ENCODE data around the gene SLC4A7. TPM values are rescaled to one million over a fixed set of nuclear protein-coding genes. Genes with fewer than 3 reads are reported as not detected.
A peak's percentile ranks its signal among the peaks of the same experiment; 100 is the strongest.

SLC4A7 gene
- total RNA-seq, 1 donor = 165 TPM

DNA sequence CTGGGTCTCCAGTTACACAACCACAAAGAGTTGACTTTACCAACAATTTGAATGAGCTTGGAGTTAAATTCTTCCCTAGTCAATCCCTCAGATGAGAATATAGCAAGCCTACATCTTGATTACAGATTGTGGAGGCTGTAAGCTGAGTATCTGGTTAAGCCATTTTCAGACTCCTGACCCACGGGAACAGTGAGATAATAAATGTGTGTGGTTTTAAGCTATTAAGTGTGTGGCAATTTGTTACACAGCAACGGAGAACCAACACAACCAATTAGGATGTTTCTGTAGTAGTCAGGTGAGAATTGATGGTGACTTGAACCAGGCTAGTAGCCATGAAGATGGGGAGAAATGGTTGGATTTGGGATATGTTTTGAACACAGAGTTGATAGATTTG lies 37.7 kb upstream of the SLC4A7 start:
- no peak for DNase-seq (ENCODE audit: low read depth)
- TF ChIP-seq, protein P1, sequence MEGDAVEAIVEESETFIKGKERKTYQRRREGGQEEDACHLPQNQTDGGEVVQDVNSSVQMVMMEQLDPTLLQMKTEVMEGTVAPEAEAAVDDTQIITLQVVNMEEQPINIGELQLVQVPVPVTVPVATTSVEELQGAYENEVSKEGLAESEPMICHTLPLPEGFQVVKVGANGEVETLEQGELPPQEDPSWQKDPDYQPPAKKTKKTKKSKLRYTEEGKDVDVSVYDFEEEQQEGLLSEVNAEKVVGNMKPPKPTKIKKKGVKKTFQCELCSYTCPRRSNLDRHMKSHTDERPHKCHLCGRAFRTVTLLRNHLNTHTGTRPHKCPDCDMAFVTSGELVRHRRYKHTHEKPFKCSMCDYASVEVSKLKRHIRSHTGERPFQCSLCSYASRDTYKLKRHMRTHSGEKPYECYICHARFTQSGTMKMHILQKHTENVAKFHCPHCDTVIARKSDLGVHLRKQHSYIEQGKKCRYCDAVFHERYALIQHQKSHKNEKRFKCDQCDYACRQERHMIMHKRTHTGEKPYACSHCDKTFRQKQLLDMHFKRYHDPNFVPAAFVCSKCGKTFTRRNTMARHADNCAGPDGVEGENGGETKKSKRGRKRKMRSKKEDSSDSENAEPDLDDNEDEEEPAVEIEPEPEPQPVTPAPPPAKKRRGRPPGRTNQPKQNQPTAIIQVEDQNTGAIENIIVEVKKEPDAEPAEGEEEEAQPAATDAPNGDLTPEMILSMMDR (IDR thresholded peaks at IDR 0.05; ENCODE audit: insufficient read depth, low read length) = no peak
- H3K4me3 ChIP-seq (ENCODE audit: low read depth, low read length) = no peak overlapping the region

DNA sequence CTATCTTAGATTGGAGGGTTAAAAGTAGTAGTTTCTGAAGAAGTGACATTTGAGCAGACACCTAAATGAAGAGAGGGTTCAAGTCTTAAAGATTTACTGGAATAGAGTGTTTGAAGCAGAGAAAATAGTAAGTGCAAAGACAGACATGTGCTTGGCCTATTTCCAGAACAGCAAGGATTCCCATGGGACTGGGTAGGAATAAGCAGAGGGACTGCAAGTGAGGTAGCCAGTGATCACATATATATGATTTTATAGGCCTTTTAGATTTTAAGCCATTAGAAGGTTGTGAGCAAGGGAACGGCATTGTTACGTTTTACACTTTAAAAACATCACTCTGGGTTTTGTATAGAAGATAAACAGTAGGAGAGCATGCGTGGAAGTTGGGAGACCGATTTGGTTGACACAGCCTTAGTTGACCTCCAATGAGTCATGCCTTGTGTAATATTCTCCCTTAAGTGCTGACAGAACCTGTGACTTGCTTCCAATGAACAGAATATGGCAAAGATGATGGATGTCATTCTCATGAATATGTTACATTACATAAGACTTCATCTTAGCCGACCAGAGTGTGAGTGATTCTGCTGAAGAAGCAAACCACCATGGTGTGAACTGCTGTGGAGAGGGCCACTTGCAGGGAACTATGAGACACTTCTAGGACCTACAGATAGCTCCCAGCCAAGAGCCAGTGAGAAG lies 37.1 kb upstream of the SLC4A7 start:
- peak; percentile 97 for DNase-seq (ENCODE audit: low read depth)
- TF ChIP-seq, protein P1 (IDR thresholded peaks at IDR 0.05; ENCODE audit: insufficient read depth, low read length) = no peak

DNA sequence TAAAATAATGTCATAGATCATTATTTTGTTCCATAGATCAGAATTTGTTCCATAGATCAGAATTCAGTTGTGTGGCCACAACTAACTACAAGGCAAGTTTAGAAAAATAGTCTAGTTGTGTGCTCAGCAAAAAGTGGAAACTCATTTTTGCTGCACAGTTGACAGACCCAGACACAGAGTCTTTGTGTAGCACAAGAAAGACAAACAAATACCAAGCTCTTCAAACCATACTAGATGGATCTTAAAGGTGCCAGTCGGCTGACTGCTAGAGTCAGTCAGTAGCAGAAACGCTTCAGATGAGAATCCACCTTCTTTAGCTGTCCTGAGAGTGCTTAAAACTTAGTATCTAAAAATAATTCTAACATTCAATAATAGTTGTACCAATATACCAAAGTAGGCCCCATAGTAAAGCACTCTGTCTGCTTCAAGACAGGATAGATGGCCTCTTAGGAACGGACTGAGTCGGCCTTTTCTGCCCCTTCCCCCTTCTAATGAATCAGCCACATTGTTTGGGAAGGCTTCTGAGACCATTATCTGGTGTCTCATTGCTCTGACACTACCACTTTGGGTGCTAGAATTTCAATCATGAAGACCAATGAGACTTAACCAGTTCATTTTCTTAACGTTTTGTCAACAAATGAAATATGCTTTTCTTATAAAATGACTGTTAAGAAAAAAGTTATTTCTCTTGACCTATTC lies 27.7 kb upstream of the SLC4A7 start:
- no peak for DNase-seq (ENCODE audit: low read depth)
- H3K4me3 ChIP-seq (ENCODE audit: low read depth, low read length) = no peak overlapping the region
- TF ChIP-seq, protein P1 (IDR thresholded peaks at IDR 0.05; ENCODE audit: insufficient read depth, low read length) = no peak

More for the DNA sequence above, 37.1 kb upstream of the SLC4A7 start:
- H3K4me3 ChIP-seq (ENCODE audit: low read depth, low read length) = no peak overlapping the region

DNA sequence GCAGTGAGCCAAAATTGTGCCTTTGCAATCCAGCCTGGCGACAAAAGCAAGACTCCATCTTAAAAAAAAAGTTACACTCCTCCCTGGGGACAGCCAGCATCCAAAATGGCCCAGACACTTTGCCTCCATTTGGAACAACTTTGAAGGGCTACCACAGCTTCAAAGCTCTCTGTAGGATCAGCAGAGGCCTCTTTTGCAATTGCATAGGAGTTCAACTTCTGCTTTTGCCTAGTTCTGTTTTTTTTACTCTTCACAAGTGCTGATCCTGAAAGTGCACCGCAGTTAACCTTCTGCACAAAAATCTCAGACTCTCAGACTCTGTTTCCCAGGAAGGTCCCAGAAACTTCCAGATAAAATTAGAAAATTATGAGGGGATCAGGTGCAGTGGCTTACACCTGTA lies 25.2 kb upstream of the SLC4A7 start:
- no peak overlapping the region for H3K4me3 ChIP-seq (ENCODE audit: low read depth, low read length)
- DNase-seq (ENCODE audit: low read depth) = no peak
- TF ChIP-seq, protein P1 (IDR thresholded peaks at IDR 0.05; ENCODE audit: insufficient read depth, low read length) = no peak

DNA sequence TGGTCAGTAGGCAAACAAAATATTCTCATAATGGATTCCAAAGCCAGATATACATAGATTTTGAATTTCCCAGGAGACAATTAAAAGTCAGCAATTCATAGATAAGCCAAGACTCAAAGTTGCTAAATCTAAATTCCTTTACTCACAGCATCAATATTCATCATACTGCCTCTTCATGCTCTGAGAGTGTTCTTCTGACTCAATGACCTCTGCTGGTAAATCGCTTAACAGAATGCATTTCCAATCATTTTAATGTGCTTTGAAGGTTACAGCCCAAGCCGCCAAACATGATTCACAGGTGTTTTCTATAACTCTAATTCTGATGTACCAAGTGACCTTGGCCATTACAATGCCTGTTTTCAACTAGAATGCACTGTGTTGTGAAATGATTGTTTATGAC lies 24.2 kb upstream of the SLC4A7 start:
- no peak for DNase-seq (ENCODE audit: low read depth)
- TF ChIP-seq, protein P1 (IDR thresholded peaks at IDR 0.05; ENCODE audit: insufficient read depth, low read length) = no peak
- no peak overlapping the region for H3K4me3 ChIP-seq (ENCODE audit: low read depth, low read length)

DNA sequence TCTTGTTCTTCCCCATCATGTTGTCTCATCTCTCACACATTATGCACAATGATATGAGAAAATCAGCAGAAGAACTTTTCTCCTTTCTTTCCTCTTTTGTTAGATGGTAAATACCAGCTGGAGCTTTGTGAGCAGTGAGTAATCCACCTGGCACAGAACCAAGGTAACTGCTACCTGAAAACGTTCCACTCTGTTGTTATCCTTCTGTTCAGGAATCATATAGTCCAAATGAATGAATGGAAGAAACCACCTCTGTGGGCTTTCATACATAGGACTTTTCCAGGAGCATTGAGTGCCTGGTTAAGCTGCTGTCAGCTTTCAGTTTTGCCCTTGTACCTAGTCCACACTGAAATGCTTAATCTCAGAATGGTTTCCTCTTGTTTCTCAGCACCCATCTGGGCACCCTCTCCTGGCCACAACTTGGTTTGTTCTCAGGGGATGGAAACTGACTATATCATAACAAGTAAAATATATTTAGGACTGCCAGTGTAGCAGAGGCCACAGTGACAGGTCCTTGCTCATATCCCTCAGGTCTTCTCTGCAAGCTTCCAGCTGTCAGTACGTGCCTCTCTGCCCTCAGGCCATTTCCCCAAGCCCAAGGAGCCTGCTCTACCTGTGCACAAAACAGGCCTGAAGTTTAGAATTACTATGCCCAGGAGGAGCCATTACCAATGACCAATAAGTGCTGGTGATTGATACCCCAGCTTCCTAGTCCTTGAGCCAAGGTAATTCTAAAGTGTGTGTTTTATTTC lies 23.5 kb upstream of the SLC4A7 start:
- H3K4me3 ChIP-seq (ENCODE audit: low read depth, low read length) = no peak overlapping the region
- TF ChIP-seq, protein P1 (IDR thresholded peaks at IDR 0.05; ENCODE audit: insufficient read depth, low read length) = no peak
- peak; percentile 71 for DNase-seq (ENCODE audit: low read depth)

Measured in fibroblast of the aortic adventitia (primary cell).